Measurements from ENCODE around the gene DLEC1.

DLEC1 gene

GRCh38 chr3:38163841-38164642 is 125.0 kb downstream of the DLEC1 start:
- DNase-seq: no peak

- no peak for DNase-seq
Measured at GRCh38 chr3:38164643-38164951, 125.6 kb downstream of the DLEC1 start.

- DNase-seq: peak; percentile 97
Measured at GRCh38 chr3:38164952-38165721, 126.1 kb downstream of the DLEC1 start, which contains the start of gene OXSR1. OXSR1 (plus strand) TSS chr3:38165537; CDS start chr3:38165877, 340 bp downstream.

GRCh38 chr3:38165722-38166387 is 126.8 kb downstream of the DLEC1 start:
- DNase-seq: peak; percentile 44

- DNase-seq: no peak
Measured at GRCh38 chr3:38167591-38167990, 128.6 kb downstream of the DLEC1 start.

GRCh38 chr3:38168151-38169026 is 129.4 kb downstream of the DLEC1 start:
- no peak for DNase-seq

GRCh38 chr3:38169027-38169317 is 130.0 kb downstream of the DLEC1 start:
- no peak for DNase-seq

GRCh38 chr3:38170722-38171121 is 131.7 kb downstream of the DLEC1 start:
- no peak for DNase-seq

- DNase-seq: no peak
Measured at GRCh38 chr3:38171622-38172021, 132.6 kb downstream of the DLEC1 start.

Measured in NCI-H1105 treated with DMSO at 0.1 percent for 48 hours (cell line).